Embryonic facial prominence (tissue), 1 donor: ENCODE results near the gene SH2D3A.
"Not testable (repeated sequence)": the region's sequence is repeated elsewhere in the genome, so short reads cannot be mapped to it uniquely, and the experiment has no call there.

Experiments
- DNase-seq: peaks from one replicate; pipeline ENCODE4 v3.0.0-alpha.2; 2016; ENCODE audit errors: extremely low spot score

Gene SH2D3A

DNA sequence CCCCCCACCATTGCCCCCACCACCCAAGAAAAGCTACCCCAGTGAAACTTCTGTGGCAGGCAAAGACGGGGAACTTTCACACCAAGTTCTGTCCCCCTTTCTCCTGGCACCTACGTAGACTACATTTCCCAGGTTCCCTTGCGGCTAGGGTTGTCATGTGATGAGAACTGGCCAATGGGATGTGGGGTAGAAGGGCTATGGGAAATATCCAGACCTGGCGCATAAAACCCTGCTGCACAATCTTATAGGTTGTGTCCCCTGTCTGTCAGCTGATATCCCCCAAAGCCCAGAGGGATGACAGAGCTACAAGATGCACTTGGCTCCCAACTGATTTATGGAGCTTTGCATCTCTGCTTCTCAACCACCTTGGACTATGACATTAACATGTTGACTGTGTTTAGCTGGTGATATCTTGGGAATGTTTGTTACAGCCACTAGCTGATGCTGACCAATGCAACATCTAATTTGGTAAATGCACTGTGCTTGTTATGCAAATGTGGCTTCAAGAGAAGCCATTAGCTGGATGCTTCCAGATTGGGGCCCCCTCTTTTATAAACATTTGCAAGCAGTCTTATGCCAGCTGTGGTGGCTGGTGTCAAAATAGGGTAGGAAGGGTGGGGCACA lies 6.1 kb downstream of the SH2D3A start:
- no peak for DNase-seq

DNA sequence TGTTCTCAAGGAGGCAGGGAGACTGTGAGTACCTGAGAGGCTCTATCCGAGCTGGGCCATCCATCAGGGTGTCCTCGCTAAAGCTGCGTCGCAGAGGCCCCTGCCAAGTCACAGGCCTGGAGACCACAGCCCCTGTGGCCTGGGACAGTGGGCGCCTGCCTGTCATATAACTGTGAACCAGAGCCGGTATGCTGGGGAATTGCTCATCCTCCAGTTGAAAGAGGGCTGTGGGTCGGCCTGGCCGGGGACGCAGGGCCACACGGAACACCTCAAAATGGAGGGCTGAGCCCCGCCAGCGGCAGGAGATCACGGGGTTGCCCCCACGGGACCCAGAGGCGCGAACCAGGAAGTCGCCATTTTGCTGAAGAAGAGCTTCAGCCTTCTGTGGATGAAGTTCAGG lies 6.6 kb downstream of the SH2D3A start:
- DNase-seq, result no peak

DNA sequence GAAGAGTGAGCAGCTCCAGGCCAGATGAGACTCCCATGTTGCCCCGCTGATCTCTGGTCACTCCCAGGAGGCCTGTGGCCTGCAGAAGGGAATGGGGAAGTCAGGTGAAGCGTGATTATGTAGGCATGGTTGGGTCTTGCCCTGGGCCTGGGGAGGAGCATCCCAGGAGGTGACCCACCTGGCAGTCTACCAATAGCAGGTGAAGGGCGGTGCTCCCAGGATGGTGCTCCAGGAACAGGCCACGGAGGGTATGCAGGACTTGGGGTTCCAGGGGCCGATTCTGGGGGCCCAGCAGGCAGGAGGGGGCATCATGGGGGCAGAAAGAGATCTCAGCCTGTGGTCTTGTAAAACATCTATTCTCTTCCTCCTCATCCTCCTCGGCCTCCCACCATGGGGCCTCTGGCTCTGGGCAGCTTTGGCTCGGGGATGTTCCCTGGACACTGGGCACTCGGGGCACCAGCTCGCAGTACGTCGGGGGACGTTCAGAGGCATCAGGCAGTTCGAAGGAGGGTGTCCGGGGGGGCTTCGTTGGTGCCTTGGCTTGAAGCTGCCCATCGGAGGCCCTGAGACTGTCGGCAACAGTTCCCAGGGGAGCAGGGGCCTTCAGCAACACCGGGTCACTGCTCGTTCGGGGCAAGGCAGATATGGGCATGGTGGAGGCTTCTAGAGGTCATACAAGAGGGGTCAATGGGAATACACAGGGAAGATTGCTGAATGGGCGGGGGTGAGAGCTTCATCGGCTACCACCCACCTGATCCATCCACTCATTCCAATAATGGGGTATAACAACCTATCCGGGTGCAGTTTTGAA lies 12.4 kb downstream of the SH2D3A start:
- no peak for DNase-seq

DNA sequence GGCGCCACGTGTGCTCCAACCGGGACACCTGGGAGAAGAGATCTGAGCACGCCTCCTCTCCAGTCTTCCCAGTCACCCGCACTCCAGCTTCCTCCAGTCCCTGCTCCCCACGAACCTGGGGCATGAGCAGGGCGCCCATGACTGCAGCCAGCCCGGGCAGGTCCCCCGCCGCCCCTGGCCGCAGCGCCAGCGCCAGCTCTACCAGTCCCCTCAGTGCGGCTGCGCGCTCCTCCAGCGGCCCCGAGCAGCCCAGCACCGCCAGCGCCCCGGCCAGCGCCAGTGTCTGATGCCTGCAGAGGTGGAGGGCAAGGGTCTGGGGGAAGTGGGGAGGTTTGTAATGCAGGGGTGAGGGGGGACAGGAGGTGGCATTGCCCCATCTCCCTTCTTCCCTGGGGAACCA lies 13.1 kb downstream of the SH2D3A start:
- no peak for DNase-seq

DNA sequence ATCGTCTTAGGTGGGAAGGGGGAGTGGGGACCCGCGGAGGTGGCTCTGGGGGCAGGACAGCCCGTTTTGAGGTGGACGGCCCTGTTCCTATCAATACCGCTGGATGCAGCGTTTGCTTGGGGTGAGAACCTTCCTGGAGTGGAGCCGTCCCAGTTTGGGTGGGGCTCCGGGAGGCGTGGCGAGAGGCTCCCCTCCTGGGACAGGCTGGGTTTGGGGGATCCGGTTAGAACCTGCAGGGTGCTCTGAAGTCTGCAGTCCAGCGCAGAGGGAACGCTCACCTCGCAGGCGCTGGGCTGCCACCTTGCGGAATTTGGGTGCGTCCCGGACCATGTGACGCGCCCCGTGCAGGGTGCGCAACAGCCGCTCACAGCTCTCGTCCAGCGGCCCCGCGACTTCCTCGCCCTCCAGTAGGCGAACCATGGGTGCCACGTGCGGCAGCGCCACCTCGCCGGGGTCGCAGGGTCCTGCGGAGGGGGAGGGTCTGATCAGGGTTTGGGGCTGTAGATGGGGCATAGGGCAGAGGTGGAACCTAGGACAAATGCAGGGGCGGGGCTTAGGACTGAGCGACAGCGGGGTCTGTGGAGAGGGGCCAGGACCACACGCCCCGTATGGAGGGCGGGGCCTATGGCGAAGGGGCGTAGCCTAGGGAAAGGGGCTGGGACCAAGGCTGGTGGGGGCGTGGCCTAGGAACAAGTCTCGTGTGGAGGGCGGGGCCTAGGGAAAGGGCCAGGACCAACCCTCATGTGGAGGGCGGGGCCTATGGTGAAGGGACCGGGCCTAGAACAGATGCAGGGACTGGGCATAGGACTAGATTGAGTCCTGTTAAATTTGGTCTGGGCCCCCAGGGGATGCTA lies 13.8 kb downstream of the SH2D3A start:
- DNase-seq, result no peak

DNA sequence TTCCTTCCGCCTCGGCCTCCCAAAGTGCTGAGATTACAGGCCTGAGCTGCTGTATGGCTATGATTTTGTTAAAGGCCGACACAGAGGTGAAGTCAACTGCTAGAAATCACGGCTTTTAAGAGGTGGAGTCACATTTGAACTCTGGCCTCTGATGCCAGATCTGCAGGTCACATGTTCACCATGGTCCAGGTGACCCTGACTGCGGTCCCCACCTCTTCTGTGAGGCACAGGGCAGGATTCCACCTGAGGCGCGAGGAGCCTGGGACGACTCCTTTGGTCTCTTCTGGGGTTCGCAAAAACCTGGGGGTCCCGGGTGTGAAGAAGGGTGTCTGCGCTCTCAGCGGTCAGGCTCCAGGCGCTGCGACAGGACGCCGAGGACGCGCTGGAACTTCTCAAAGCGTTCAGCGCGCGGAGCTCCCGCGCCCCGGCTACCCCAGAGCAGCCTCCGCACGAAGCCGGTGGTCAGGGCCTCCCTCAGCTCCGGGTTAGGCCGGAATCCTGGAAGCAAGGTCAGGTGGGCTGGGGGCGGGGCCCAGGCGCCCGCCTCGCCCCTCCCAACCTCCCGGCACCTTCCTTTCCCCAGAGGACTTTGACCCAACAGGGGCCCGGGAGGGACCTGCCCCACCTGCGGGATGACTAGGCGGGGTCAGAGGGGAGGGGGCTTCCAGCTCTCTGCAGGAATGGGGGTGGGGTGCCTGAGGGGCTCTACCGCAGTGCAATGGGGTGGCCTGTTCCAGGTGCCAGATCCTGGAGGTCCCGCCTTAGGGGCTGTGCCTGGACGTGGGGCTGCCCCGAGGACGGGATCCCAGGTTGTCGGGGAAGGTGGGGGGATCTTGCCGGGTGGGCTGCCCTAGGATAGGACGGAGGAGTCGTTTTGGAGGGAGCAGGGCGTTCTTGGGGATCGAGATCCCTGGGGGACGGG lies 14.7 kb downstream of the SH2D3A start:
- no peak for DNase-seq

DNA sequence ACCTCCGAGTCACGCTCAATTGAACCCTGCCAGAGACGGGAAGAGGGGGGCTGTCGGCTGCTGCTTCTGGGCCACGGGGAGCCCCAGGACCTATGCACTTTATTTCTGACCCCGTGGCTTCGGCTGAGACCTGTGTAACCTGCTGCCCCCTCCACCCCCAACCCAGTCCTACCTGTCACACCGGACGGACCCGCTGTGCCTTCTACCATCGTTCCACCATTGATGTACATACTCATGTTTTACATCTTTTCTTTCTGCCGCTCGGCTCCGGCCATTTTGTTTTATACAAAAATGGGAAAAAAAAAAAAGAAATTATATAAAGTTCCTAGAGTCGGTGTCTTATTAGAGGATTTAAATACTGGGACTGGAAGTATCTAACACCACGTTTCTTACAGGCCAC lies 16.0 kb downstream of the SH2D3A start:
- DNase-seq, result no peak

DNA sequence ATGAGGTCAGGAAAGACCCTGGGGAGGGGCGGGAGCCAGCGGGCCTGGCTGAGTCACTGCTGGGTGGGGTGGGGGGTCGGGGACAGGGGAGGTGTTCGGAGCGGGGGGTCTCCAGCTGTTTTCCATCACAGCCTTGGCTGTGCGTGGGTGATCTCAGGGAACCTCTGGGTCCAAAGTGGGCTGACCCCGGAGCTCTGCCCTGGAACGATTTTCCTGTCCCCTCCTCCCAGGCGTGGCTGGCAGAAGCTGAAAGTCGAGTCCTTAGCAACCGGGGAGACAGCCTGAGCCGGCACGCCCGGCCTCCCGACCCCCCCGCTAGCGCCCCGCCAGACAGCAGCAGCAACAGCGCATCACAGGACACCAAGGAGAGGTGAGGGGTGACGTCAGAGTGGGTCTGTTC lies 17.2 kb downstream of the SH2D3A start:
- DNase-seq, result no peak

DNA sequence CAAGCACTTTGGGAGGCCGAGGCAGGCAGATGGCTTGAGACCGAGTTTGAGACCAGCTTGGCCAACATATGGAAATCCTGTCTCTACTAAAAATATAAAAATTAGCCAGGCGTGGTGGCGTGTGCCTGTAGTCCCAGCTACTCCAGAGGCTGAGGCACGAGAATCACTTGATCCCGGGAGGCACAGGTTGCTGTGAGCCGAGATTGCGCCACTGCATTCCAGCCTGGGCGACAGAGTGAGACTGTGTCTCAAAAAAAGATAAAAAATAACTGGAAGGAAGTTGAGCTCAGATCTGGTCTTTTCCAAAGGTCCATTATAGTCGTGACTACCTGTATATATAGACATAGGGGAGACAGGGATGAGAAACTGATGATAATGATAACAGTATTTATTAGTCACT lies 18.7 kb downstream of the SH2D3A start:
- not testable (repeated sequence) for DNase-seq

DNA sequence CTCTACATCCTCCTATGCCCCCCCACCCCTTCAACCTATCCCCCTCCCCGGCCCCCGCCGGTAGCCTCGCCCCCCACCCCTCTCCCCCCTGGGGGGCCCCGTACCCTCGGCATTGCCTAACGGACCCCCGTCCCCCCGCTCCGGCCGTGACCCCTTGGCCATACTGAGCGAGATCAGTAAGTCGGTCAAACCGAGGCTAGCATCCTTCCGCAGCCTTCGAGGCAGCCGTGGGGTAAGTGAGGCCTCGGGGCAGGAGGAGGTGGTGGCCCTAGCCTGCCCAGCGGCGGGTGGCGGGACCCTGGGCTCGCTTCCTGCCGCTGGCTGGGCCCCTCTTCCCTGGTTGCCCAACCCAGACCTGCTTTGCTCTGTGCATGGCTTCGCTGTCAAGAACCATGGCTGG lies 21.3 kb downstream of the SH2D3A start:
- DNase-seq, result no peak

DNA sequence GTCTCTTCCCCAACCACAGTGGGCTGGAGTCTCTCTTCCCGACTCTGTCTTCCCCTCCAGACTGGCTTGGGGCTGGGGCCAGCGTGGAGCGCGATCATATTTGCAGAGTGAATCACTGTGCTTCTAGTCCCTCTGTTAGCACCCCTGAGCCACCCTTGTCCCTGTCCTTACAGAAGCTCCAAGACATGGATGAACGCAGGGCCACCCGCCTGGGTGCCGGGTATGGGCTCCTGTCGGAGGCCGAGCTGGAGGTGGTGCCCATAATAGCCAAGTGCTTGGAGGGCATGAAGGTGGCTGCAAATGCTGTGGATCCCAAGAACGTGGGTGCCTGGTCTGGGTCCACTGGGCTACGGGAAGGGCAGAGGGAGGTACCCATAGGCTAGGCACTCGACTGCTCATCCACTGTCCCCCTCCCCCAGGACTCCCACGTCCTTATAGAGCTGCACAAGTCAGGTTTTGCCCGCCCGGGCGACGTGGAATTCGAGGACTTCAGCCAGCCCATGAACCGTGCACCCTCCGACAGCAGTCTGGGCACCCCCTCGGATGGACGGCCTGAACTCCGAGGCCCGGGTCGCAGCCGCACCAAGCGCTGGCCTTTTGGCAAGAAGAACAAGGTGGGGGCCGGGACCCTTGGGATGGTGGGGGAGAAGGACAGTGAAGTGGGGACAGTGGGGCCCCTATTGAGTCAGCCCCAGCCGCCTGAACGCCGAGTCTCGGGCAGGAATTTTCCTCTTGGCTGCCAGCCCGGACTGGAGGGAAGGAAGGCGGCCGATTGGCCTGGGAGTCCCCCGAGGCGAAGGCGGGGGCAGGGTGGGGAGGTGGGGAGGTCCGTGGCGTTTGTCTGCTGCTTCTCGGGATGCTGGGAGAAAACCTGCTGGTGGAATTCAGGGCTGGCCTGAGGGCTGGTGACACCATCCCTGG lies 22.6 kb downstream of the SH2D3A start:
- DNase-seq, result no peak

DNA sequence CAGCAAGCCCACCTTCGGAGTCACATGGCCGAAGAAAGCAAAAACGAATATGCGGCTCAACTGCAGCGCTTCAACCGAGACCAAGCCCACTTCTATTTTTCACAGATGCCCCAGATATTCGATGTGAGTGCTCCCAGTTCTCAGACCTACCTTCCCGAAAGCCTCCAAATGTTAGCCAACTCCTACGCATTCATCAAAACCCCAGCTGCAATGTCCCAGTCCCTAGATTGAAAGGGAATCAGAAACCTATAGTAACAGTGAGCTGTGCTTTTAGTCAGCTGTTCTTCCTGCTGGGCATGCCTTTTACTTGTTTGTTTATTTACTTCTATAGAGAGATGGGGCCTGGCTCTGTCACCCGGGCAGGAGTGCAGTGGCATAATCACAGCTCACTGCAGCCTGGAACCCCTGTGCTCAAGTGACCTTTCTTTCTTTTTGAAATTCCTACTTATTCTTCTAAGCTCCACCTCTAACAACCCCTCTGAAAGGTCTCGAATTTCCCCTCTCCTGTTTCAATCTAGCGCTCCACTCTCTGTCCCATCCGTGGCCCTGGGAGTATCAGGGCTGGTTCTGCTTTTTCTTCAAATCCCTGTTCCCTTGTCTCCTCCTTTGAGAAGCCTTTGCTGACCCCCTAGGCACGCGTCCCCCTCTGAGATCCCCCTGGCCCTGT lies 23.4 kb downstream of the SH2D3A start:
- no peak for DNase-seq

DNA sequence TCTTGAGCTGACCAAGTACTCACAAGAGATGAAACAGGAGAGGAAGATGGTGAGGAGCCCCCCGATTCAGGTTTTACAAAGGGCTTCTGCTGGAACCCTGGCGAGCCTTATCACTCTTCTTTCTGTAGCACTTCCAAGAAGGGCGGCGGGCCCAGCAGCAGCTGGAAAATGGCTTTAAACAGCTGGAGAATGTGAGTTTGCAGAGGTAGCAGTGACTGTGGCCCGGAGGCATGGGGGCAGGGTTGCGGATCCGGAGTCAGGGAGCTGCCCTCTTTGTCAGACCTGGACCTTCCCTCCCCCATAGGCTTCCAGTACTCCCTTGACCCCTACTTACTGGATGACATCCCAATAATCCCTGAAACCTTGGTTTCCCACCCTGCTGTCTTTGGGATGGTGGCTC lies 24.2 kb downstream of the SH2D3A start:
- DNase-seq, result no peak

DNA sequence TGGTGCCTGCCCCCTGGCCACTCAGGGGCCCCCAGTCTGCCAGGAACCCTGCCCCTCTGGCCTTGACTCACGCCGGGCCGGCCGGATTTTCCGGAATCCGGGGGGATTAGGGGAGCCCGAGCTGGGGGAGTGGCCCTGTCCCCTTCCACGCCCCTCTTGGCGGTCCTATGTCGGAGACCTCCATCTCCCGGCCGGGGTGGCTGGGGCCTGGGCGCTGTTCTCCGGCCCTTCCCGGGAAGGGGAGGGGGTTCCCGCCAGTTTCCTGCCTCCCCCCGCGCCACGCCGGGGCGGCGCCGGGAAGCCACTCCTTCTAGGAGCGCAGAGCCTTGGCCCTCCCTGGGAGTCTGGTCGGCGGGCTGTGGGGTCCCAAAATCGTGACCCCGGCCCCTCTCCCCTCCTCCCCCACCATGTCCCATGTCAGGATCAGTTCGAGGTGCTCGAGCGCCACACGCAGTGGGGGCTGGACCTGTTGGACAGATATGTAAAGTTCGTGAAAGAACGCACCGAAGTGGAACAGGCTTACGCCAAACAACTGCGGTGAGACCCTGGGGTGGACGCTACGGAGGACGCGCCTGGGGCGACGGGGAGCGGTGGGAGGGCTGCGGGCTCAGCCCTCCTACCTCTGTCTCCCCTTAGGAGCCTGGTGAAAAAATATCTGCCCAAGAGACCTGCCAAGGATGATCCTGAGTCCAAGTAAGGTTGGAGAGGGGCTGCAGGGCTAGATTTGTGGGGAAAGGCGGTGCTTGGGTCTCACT lies 26.5 kb downstream of the SH2D3A start:
- no peak for DNase-seq

DNA sequence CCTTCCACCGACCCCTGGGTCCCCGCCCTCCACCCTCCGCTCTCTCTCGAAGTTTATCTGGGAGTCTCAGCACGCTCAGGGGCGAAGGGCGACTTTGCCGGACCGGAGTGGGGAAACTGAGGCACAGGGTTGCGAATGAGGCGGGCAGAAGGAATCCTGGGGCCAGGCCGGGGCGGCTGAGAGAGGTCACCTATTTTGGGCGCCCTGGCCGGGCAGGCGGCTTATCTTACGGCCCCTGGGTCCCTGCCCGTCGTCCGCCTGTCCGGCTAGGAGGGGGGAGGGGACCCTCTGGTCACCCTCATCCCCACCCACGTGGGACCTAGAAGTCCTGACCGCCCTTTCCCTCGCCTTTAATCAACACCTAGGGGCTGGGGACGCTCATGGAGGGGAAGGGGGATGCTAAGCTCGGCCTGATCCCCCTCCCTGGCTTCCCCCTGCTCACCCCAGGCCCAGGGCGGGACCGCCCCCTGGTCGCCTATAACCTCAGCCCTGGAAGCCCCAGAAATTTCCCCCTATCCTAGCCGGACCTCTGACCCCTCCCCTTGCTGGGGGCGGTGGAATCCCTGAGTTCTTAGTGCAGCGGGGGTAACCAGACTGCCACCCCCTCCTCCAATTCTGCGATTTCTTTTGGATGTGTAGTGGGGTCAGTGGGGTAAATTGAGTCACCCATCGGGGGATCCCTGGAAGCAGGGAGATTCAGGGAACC lies 27.2 kb downstream of the SH2D3A start:
- DNase-seq, result no peak

DNA sequence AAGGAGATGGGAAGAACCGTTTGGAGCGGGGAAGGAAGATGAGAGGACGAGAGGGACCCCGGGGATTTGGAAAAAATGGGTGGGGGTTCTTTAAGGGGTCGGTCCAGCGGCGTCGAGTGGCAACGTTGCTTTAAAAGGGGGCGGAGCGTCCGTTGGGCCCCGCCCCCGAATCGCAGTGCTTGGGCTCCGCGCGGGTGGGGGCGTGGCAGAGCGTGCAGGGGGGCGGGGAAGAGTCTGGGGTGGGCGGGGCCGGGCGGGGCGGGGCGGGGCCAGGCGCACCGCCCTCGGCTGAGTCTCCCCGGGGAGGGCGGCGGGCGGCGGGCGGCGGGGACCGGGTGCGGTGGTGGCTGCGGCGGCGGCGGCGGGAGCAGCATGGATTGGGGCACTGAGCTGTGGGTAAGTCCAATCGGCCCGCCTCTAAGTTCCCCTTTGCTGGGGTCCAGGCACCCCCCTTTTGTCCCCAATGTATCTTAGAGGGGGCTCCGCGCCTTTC lies 27.8 kb downstream of the SH2D3A start, which contains the start of gene TRIP10:
Gene TRIP10 (plus strand): TSS at position 291 of the 493 bp plus-strand sequence. CDS start 82 bp downstream, at position 373.
- peak; percentile 81 for DNase-seq

DNA sequence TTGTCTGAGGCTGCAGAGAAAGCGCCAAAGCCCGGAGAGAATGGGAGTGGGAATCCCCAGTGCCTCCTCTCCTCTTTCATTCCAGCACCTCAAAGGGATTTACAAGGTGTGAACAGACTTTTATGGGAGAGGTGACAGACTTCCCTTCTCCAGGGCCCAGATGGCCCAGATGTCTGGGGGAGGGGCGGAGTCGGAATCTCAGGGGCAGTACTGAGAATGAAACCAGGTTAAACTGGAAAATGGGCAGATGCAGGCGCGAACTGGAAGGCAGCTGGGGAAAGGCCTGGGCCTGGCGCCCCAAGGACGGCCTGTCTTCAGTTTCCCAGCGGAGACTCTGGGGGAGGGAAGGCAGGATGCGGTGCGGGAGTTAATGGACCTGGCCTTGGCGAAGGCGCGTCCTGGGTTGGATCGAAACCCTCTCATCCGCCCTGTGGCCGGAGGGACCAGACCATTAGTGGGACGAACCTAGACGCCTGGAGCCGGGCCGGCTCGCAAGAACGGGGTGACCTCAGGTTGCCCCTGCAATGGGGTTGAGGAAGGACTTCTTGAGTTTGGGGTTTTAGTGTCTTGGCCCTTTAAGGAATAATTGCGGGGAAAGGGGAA lies 28.3 kb downstream of the SH2D3A start:
- DNase-seq, result no peak
